B cell (primary cell): Measurements from ENCODE around the gene NCAN. TPM values are rescaled to one million over a fixed set of nuclear protein-coding genes. Genes with fewer than 3 reads are reported as not detected.

ENCODE experiments used
- ATAC-seq: fragments of 200-7000 bp; cut with Tn5 transposase; one replicate; pipeline ENCODE4 v1.10.0; 2021; ENCODE audit warnings: low read depth, mild to moderate bottlenecking, moderate number of reproducible peaks, moderate library complexity
- CTCF ChIA-PET: fragments of 350-600 bp; sonication (Branson Sonifier 250); formaldehyde crosslinking; loops from one replicate; lab custom pipeline; 2021; ENCODE audit warnings: antibody characterized with exemption, inconsistent platforms; lab: Charles Lee
- POLR2A ChIA-PET: fragments of 350-600 bp; sonication (Branson Sonifier 250); formaldehyde crosslinking; loops from one replicate; lab custom pipeline; 2021; ENCODE audit warnings: antibody characterized with exemption; lab: Charles Lee
- DNase-seq: peaks from one replicate; pipeline ENCODE4 v3.0.0; 2013
- H2AFZ ChIP-seq: 2 replicates; pipeline ENCODE4 v1.6.1; 2012; ENCODE audit warnings: mild to moderate bottlenecking, low read depth, low read length; ENCODE audit not compliant: insufficient read depth, poor library complexity, severe bottlenecking
- H3K27ac ChIP-seq, 2 donors: 1 replicate in 1 of 2; 2 replicates in 1 of 2; pipeline ENCODE4 v1.5.1; 2012 to 2013; ENCODE audit warnings: low read length in 2 of 2, mild to moderate bottlenecking in 2 of 2, moderate library complexity in 1 of 2
- H3K27me3 ChIP-seq, 4 experiments: fragments of 200-600 bp in 1 of 4; sonication (generic) in 1 of 4; replicated peaks in 1 of 4; 1 replicate in 2 of 4; 2 replicates in 2 of 4; pipeline versions ENCODE4 v1.6.1 to v1.7.0; 2013 to 2016; ENCODE audit warnings: low read length in 3 of 4, mild to moderate bottlenecking in 2 of 4, mixed read lengths in 1 of 4, moderate library complexity in 1 of 4; ENCODE audit not compliant: insufficient read depth in 4 of 4, control insufficient read depth in 3 of 4; ENCODE audit errors: control extremely low read depth in 1 of 4
- H3K36me3 ChIP-seq, 2 experiments: replicated peaks in 1 of 2; 1 replicate in 1 of 2; 2 replicates in 1 of 2; pipeline versions ENCODE4 v1.6.1 to v1.7.1; 2013; ENCODE audit warnings: low read length in 1 of 2; ENCODE audit not compliant: insufficient read depth in 2 of 2, control insufficient read depth in 1 of 2; ENCODE audit errors: control extremely low read depth in 1 of 2, extremely low read depth in 1 of 2
- H3K4me1 ChIP-seq, 2 donors: fragments of 200-600 bp in 1 of 2; sonication (generic) in 1 of 2; 1 replicate in 1 of 2; 2 replicates in 1 of 2; pipeline versions ENCODE4 v1.5.1 to v1.6.1; 2013 to 2017; ENCODE audit warnings: low read length in 2 of 2; ENCODE audit not compliant: control insufficient read depth in 2 of 2, insufficient read depth in 2 of 2
- H3K4me2 ChIP-seq: replicated peaks from 2 replicates; pipeline ENCODE3; 2012; ENCODE audit warnings: mild to moderate bottlenecking, low read depth, low read length; ENCODE audit not compliant: poor library complexity, severe bottlenecking
- H3K4me3 ChIP-seq, 5 experiments: fragments of 200-600 bp in 1 of 5; sonication (generic) in 1 of 5; 1 replicate in 3 of 5; 2 replicates in 2 of 5; pipeline versions ENCODE4 v1.5.1 to v1.7.0; 2011 to 2016; ENCODE audit warnings: low read length in 4 of 5, mild to moderate bottlenecking in 4 of 5, low read depth in 2 of 5, control low read depth in 1 of 5, moderate library complexity in 1 of 5; ENCODE audit not compliant: insufficient read depth in 1 of 5; ENCODE audit errors: control extremely low read depth in 1 of 5, extremely low read depth in 1 of 5
- H3K79me2 ChIP-seq: fragments of 200-600 bp; sonication (generic); one replicate; pipeline ENCODE4 v1.6.0; 2016; ENCODE audit warnings: low read length; ENCODE audit not compliant: control insufficient read depth, insufficient read depth
- H3K9ac ChIP-seq: fragments of 200-600 bp; sonication (generic); 2 replicates; pipeline ENCODE4 v1.6.1; 2017; ENCODE audit warnings: mild to moderate bottlenecking, low read length, moderate library complexity
- H3K9me3 ChIP-seq, 3 donors: one replicate each; pipeline versions ENCODE4 v1.6.1 to v1.7.1; 2013; ENCODE audit warnings: low read length in 2 of 3; ENCODE audit not compliant: control insufficient read depth in 2 of 3, insufficient read depth in 1 of 3; ENCODE audit errors: control extremely low read depth in 1 of 3
- H4K20me1 ChIP-seq: 2 replicates; pipeline ENCODE4 v1.6.0; 2012; ENCODE audit warnings: mild to moderate bottlenecking, low read length; ENCODE audit not compliant: insufficient read depth, control insufficient read depth, poor library complexity, severe bottlenecking
- H3K27ac Mint-ChIP-seq: one replicate; pipeline ENCODE4 v1.8.0; 2021; ENCODE audit warnings: mixed read lengths
- H3K27me3 Mint-ChIP-seq: one replicate; pipeline ENCODE4 v1.8.0; 2021; ENCODE audit warnings: mixed read lengths
- H3K4me1 Mint-ChIP-seq: one replicate; pipeline ENCODE4 v1.8.0; 2021; ENCODE audit warnings: mixed read lengths
- H3K4me3 Mint-ChIP-seq: one replicate; pipeline ENCODE4 v1.8.0; 2021; ENCODE audit warnings: mixed read lengths
- H3K9me3 Mint-ChIP-seq: one replicate; pipeline ENCODE4 v1.8.0; 2022; ENCODE audit warnings: mixed read lengths; ENCODE audit not compliant: insufficient read depth
- CTCF ChIP-seq: fragments of 200-600 bp; IDR thresholded peaks from one replicate; pipeline ENCODE4 v1.8.0; 2022; ENCODE audit warnings: antibody characterized with exemption, mild to moderate bottlenecking
- EZH2 ChIP-seq: IDR thresholded peaks from 2 replicates; pipeline ENCODE4 v1.6.1; 2012; ENCODE audit warnings: borderline replicate concordance, low read depth, mild to moderate bottlenecking, moderate library complexity, low read length; ENCODE audit not compliant: insufficient read depth, poor library complexity, severe bottlenecking
- WGBS: methylation state at CpG from one replicate; pipeline ENCODE4 v1.1.5; 2013; ENCODE audit warnings: missing lambda C conversion rate; ENCODE audit not compliant: insufficient coverage; 5-methylcytosine and 5-hydroxymethylcytosine counted together
- intact Hi-C: fragments of 100-400 bp; cut with micrococcal nuclease; formaldehyde crosslinking; loops from one replicate; pipeline ENCODE4 v1.10.0; 2022
- polyA plus RNA-seq: library from polyadenylated mRNA; depleted of rRNA; stranded (reverse); fragments of >200 nt; gene quantifications from 2 replicates; pipeline ENCODE4 v1.2.3, GENCODE V29; 2012
- total RNA-seq, 2 donors: library from RNA; stranded (reverse); fragments of 120-200 nt in 1 of 2; gene quantifications; 1 replicate in 1 of 2; 2 replicates in 1 of 2; pipeline versions ENCODE4 v1.2.3 to v1.2.4, GENCODE V29; 2013 to 2022

Gene NCAN
- total and polyA plus RNA-seq, 2 donors (not counting 1 experiment from before 2014, with no cell fraction given) = 0.03 TPM; not detected in 1

GRCh38 chr19:19270749-19271571 lies 59.2 kb downstream of the NCAN start:
- no peak overlapping the region for H2AFZ ChIP-seq
- Mint-ChIP-seq H3K4me1 (peaks cover 5% of the 10 kb centered on the region), H3K27me3 (peaks cover 23% of the 10 kb centered on the region), H3K9me3 (no peaks in the 10 kb centered on the region), H3K4me3 (no peak overlapping the region), H3K27ac (no peak overlapping the region)
- H3K9ac ChIP-seq = no peak overlapping the region
- no peaks in the 10 kb centered on the region for H3K79me2 ChIP-seq
- H3K4me3 ChIP-seq = no peak overlapping the region
- no peak overlapping the region for H3K27ac ChIP-seq
- H3K36me3 ChIP-seq = peaks cover 0 to 3% of the 10 kb centered on the region in 2 experiments
- CTCF ChIA-PET = no interaction called here
- DNase-seq = no peak
- H4K20me1 ChIP-seq = no peaks in the 10 kb centered on the region
- WGBS = 90% methylated on average over 8 of the region's 8 CpGs
- TF ChIP-seq CTCF = no peak
- no peak for TF ChIP-seq EZH2
- ATAC-seq = no peak
- H3K4me1 ChIP-seq = peaks cover 0 to 5% of the 10 kb centered on the region in 2 donors
- H3K9me3 ChIP-seq = peaks cover 0 to 4% (median 0%) of the 10 kb centered on the region in 3 donors
- intact Hi-C loops = no loop called here
- peaks cover 0 to 23% (median 0%) of the 10 kb centered on the region in 4 experiments for H3K27me3 ChIP-seq
- no peak overlapping the region for H3K4me2 ChIP-seq
- POLR2A ChIA-PET = no interaction called here

- H3K27me3 Mint-ChIP-seq = peaks cover 21% of the 10 kb centered on the region
- POLR2A ChIA-PET = no interaction called here
- H2AFZ ChIP-seq = no peak overlapping the region
- peaks cover 0 to 4% (median 0%) of the 10 kb centered on the region in 3 donors for H3K9me3 ChIP-seq
- CTCF ChIA-PET = no interaction called here
- H3K79me2 ChIP-seq = no peaks in the 10 kb centered on the region
- 87% methylated on average over 6 of the region's 8 CpGs for WGBS
- no peak for DNase-seq
- H3K9me3 Mint-ChIP-seq = no peaks in the 10 kb centered on the region
- TF ChIP-seq CTCF (no peak), EZH2 (no peak)
- H3K27ac ChIP-seq = no peak overlapping the region
- no peak overlapping the region for H3K27ac Mint-ChIP-seq
- H4K20me1 ChIP-seq = no peaks in the 10 kb centered on the region
- no peak for ATAC-seq
- no peak overlapping the region for H3K9ac ChIP-seq
- no peak overlapping the region for H3K4me2 ChIP-seq
- H3K27me3 ChIP-seq = peaks cover 0 to 23% (median 0%) of the 10 kb centered on the region in 4 experiments
- peaks cover 5% of the 10 kb centered on the region for H3K4me1 Mint-ChIP-seq
- H3K36me3 ChIP-seq = peaks cover 0 to 8% of the 10 kb centered on the region in 2 experiments
- peaks cover 0 to 5% of the 10 kb centered on the region in 2 donors for H3K4me1 ChIP-seq
- no peak overlapping the region for H3K4me3 Mint-ChIP-seq
- intact Hi-C loops = no loop called here
- H3K4me3 ChIP-seq = no peak overlapping the region
Observed at GRCh38 chr19:19271828-19272599, 60.3 kb downstream of the NCAN start.
